Naive thymus-derived CD4-positive, alpha-beta T cell (primary cell): ENCODE measurements around the gene ABI1. TPM values are rescaled to one million over a fixed set of nuclear protein-coding genes. Genes with fewer than 3 reads are reported as not detected.
"Not testable (repeated sequence)": the region's sequence is repeated elsewhere in the genome, so short reads cannot be mapped to it uniquely, and the experiment has no call there.

Source experiments
- ATAC-seq: fragments of 150-1000 bp; cut with Tn5 transposase; 2 replicates; pipeline ENCODE4 v1.10.0; 2021; ENCODE audit warnings: mild to moderate bottlenecking, moderate library complexity
- CTCF ChIA-PET: fragments of 350-600 bp; sonication (Branson Sonifier 250); formaldehyde crosslinking; loops from one replicate; lab custom pipeline; 2021; ENCODE audit warnings: antibody characterized with exemption; lab: Charles Lee
- POLR2A ChIA-PET: fragments of 350-600 bp; sonication (Branson Sonifier 250); formaldehyde crosslinking; loops from one replicate; lab custom pipeline; 2021; ENCODE audit warnings: antibody characterized with exemption, inconsistent platforms; lab: Charles Lee
- DNase-seq, 9 donors: peaks; one replicate each; pipeline versions ENCODE4 v3.0.0 to v3.0.0-alpha.2; 2020 to 2022; ENCODE audit warnings: mixed read lengths in 1 of 9
- H3K27ac ChIP-seq: one replicate; pipeline ENCODE4 v1.7.0; 2013; ENCODE audit warnings: mild to moderate bottlenecking, low read depth, low read length, moderate library complexity
- H3K27me3 ChIP-seq, 2 donors: one replicate each; pipeline ENCODE4 v1.7.0; 2013; ENCODE audit warnings: low read length in 2 of 2, mild to moderate bottlenecking in 2 of 2, moderate library complexity in 2 of 2; ENCODE audit not compliant: control insufficient read depth in 2 of 2, insufficient read depth in 2 of 2
- H3K36me3 ChIP-seq, 3 experiments: 1 replicate in 2 of 3; 2 replicates in 1 of 3; pipeline ENCODE4 v1.7.0; 2013; ENCODE audit warnings: low read length in 3 of 3, mild to moderate bottlenecking in 3 of 3, moderate library complexity in 1 of 3; ENCODE audit not compliant: insufficient read depth in 3 of 3, control insufficient read depth in 2 of 3
- H3K4me1 ChIP-seq, 2 donors: one replicate each; pipeline ENCODE4 v1.7.0; 2013; ENCODE audit warnings: low read length in 2 of 2, mild to moderate bottlenecking in 2 of 2, moderate library complexity in 1 of 2; ENCODE audit not compliant: control insufficient read depth in 2 of 2, insufficient read depth in 2 of 2
- H3K4me3 ChIP-seq: 2 replicates; pipeline ENCODE4 v1.7.0; 2013; ENCODE audit warnings: mild to moderate bottlenecking, low read length
- H3K9me3 ChIP-seq, 3 experiments: 1 replicate in 2 of 3; 2 replicates in 1 of 3; pipeline ENCODE4 v1.7.0; 2013; ENCODE audit warnings: low read length in 3 of 3; ENCODE audit not compliant: control insufficient read depth in 2 of 3
- H3K27ac Mint-ChIP-seq, 9 donors: one replicate each; pipeline ENCODE4 v1.8.0; 2020 to 2022; ENCODE audit warnings: mixed read lengths in 9 of 9, mild to moderate bottlenecking in 8 of 9, moderate library complexity in 5 of 9, inconsistent platforms in 2 of 9
- H3K27me3 Mint-ChIP-seq, 5 donors: one replicate each; pipeline ENCODE4 v1.8.0; 2021 to 2022; ENCODE audit warnings: mixed read lengths in 5 of 5, mild to moderate bottlenecking in 1 of 5
- H3K36me3 Mint-ChIP-seq, 5 donors: one replicate each; pipeline ENCODE4 v1.8.0; 2020 to 2022; ENCODE audit warnings: mixed read lengths in 5 of 5, mild to moderate bottlenecking in 3 of 5, inconsistent platforms in 1 of 5
- H3K4me1 Mint-ChIP-seq, 7 donors: one replicate each; pipeline ENCODE4 v1.8.0; 2020 to 2022; ENCODE audit warnings: mixed read lengths in 7 of 7, mild to moderate bottlenecking in 3 of 7, inconsistent platforms in 1 of 7
- H3K4me3 Mint-ChIP-seq, 10 donors: one replicate each; pipeline ENCODE4 v1.8.0; 2020 to 2022; ENCODE audit warnings: mild to moderate bottlenecking in 10 of 10, mixed read lengths in 10 of 10, moderate library complexity in 6 of 10, inconsistent platforms in 2 of 10
- H3K9me3 Mint-ChIP-seq, 11 donors: one replicate each; pipeline ENCODE4 v1.8.0; 2020 to 2022; ENCODE audit warnings: mixed read lengths in 11 of 11, mild to moderate bottlenecking in 4 of 11, inconsistent platforms in 1 of 11, moderate library complexity in 1 of 11
- intact Hi-C, 2 donors: fragments of 100-400 bp; cut with micrococcal nuclease; formaldehyde crosslinking; loops; one replicate each; pipeline ENCODE4 v1.15.1; 2023
- polyA plus RNA-seq, 2 donors: library from polyadenylated mRNA; unstranded; fragments of 300-500 nt; fragmentation: Illumina TruSeq; gene quantifications; one replicate each; pipeline ENCODE4 v1.2.3, GENCODE V29; 2021
- total RNA-seq, 6 experiments: library from RNA in 5 of 6; stranded (reverse) in 5 of 6; gene quantifications; 1 replicate in 5 of 6; 2 replicates in 1 of 6; pipeline ENCODE4 v1.2.3 and lab custom pipeline; 2021 to 2026

ABI1 gene
- total RNA-seq = 10 to 100 TPM; 61.9 to 73.7 (median 65.4) TPM
- 10 to 100 TPM; 66.0 to 71.0 TPM for polyA plus RNA-seq
- 120 reads per million, percentile 87 among the genes with 10 or more reads in this experiment for total RNA-seq (lab: John Stamatoyannopoulos, UW)

DNA sequence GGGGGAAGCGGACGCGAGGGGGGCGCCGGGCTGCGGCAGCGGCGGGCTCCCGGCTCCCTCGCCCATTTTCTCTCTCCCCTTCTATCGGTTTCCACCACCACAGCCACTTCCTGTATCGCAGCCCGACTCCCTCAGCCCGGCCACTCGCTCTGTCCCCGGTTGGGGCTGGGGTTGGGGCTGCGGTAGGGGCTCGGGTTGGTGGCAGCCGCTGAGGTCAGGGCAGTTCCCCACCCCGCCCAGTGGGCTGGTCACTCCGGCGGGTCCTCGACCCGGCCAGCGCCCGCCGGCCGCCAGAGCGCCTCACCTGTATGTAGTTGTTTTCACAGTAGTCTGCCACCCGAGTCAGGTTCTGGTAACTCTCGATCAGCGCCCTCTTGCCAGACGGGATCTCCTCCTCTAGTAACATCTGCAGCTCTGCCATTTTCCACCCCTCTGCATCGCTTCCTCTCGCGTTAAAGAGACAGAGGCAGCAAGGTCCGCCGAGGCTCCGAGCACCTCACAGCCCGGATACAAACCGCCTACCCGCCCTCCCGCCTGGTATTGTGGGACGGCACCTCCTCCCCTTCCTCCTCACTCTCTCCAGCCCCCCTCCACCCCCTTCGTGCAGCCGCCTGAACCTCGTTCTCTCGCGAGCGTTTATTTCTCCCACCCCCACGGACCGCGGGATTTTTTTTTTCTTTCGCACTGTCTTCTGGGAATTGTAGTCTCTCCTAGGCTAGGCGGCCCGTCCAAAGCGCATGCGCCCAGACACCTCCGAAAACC is at the start of gene ABI1:
Gene ABI1 (minus strand): TSS at position 516 of the 762 bp plus-strand sequence. CDS start 95 bp downstream, at position 421.
- Histone ChIP-seq H3K36me3 (peaks cover 0 to 4% (median 0%) of the 10 kb centered on the region in 3 experiments), H3K27ac (peak within 1 kb of the TSS; percentile 96), H3K4me1 (peaks cover 18 to 22% of the 10 kb centered on the region in 2 donors), H3K4me3 (peak within 1 kb of the TSS; percentile 80), H3K9me3 (no peaks in the 10 kb centered on the region), H3K27me3 (no peaks in the 10 kb centered on the region)
- peak; percentile 94 to 100 (median 99) for DNase-seq
- intact Hi-C loops = loop anchor here (1.0 to 5.0 kb wide), 20 partner anchors 22 to 1843 kb away; partner anchors contain the start of genes ANKRD26 (in 2 of the 2), APBB1IP (in 2 of the 2), PDSS1 (in 2 of the 2) and RAB18 (in 2 of the 2)
- peaks cover 16 to 45% (median 32%) of the 10 kb centered on the region in 7 donors for H3K4me1 Mint-ChIP-seq
- H3K9me3 Mint-ChIP-seq = peaks cover 0 to 2% (median 0%) of the 10 kb centered on the region in 11 donors
- peak within 1 kb of the TSS; percentile 95 to 100 (median 97) for H3K27ac Mint-ChIP-seq
- ChIA-PET CTCF (interaction anchor here (1.4 to 3.7 kb wide), 4 partner anchors 10 to 135 kb away, joined by 5 to 15 read pairs (median 9); no protein-coding TSS in a partner anchor), POLR2A (interaction anchor here (0.6 to 0.7 kb wide), 2 partner anchors 85 to 294 kb away, joined by 4 to 6 read pairs; partner anchors contain the start of gene MASTL)
- H3K4me3 Mint-ChIP-seq = peak within 1 kb of the TSS; percentile 88 to 100 (median 97)
- peaks cover 0 to 5% (median 0%) of the 10 kb centered on the region in 5 donors for H3K36me3 Mint-ChIP-seq
- peak; percentile 94 for ATAC-seq
- peaks cover 0 to 26% (median 0%) of the 10 kb centered on the region in 5 donors for H3K27me3 Mint-ChIP-seq

DNA sequence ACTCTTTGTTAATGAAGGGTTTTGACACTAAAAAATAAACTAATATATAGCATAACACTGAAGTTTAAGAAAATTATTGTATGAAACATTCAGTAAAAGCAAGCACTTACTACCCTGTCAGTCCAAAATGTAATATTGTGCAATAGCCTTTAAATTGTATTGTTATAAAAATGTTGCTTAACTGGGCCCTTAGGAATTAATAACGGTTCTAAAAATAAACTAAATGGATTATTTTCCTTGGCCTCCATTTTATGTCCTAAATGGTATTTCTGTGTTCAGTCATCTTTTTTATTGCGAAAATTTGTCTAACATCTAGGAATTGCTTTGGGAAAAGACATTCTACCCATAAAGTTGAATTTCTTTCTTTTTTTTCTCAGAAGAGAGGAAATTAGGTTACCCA is 49.0 kb upstream of the ABI1 start:
- CTCF ChIA-PET = no interaction called here
- POLR2A ChIA-PET = no interaction called here
- no peak overlapping the region for H3K4me3 Mint-ChIP-seq

DNA sequence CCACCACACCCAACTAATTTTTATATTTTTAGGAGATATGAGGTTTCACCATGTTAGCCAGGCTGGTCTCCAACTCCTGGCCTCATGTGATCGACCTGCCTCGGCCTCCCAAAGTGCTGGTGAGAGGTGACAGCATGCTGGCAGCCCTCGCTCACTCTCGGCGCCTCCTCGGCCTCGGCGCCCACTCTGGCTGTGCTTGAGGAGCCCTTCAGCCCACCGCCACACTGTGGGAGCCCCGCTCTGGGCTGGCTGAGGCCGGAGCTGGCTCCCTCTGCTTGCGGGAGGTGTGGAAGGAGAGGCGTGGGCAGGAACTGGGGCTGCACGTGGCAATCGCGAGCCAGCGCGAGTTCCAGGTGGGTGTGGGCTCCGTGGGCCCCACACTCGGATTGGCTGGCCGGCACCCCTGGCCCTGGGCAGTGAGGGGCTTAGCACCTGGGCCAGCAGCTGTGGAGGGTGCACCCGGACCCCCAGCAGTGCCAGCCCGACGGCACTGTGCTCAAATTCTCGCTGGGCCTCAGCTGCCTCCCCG is 44.6 kb upstream of the ABI1 start:
- H3K9me3 Mint-ChIP-seq, DNase-seq, H3K4me1 ChIP-seq, ATAC-seq, H3K4me3 Mint-ChIP-seq, H3K27me3 ChIP-seq, H3K4me1 Mint-ChIP-seq, H3K36me3 Mint-ChIP-seq, H3K36me3 ChIP-seq, CTCF ChIA-PET, intact Hi-C loops, POLR2A ChIA-PET, H3K9me3 ChIP-seq, H3K27me3 Mint-ChIP-seq, H3K4me3 ChIP-seq, H3K27ac ChIP-seq, H3K27ac Mint-ChIP-seq: not testable (repeated sequence)

More for the DNA sequence above, 49.0 kb upstream of the ABI1 start:
- Mint-ChIP-seq H3K9me3 (peaks cover 0 to 3% (median 0%) of the 10 kb centered on the region in 11 donors), H3K27ac (no peak overlapping the region), H3K36me3 (no peaks in the 10 kb centered on the region), H3K27me3 (peaks cover 0 to 5% (median 0%) of the 10 kb centered on the region in 5 donors), H3K4me1 (no peaks in the 10 kb centered on the region)
- no peaks in the 10 kb centered on the region for H3K27me3 ChIP-seq
- DNase-seq (no peak), ATAC-seq (no peak)
- intact Hi-C loops = no loop called here
- H3K36me3 ChIP-seq = no peaks in the 10 kb centered on the region
- H3K9me3 ChIP-seq = no peaks in the 10 kb centered on the region
- no peaks in the 10 kb centered on the region for H3K4me1 ChIP-seq
- no peak overlapping the region for H3K4me3 ChIP-seq
- no peak overlapping the region for H3K27ac ChIP-seq

DNA sequence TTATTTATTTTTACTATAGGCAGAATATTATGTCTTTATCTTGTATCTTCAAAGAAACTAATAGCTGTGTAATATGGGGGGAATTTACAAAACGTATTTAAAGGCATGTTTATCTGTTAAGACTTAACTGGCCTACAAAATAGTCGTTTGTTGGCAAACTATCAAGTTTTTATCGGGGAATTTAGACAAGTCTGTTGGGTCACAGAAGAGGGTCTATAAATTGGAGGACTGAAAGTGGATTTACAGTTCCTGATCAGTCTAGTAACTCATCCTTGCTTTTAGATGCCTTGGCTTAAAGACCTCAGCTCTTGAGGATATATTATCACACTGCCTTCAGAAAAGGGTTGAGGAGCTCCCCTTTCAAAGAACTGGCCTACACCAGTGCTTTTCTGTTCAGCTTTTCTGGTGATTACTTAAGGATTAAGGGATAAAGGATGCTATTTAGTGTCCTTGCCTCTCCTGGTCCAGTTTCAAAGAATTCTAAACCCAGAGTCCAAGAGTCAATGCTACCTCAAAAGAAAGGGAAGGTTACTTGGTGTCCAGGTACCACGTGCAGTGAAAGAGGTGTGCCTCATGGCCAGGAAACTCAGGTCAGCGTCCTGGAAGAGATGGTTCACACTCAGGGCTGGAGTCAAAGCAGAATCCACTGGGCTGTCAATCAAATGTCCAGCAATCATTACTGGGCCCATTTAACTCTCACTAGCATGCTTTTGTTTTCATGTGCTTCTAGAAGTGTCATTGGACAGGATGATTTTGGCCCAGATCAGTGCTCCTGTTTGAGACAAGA is 42.9 kb upstream of the ABI1 start:
- Mint-ChIP-seq H3K4me1 (no peaks in the 10 kb centered on the region), H3K4me3 (no peak overlapping the region), H3K27ac (no peak overlapping the region), H3K36me3 (no peaks in the 10 kb centered on the region), H3K9me3 (peaks cover 0 to 3% (median 0%) of the 10 kb centered on the region in 11 donors), H3K27me3 (peaks cover 0 to 7% (median 2%) of the 10 kb centered on the region in 5 donors)
- Histone ChIP-seq H3K4me1 (no peaks in the 10 kb centered on the region), H3K36me3 (no peaks in the 10 kb centered on the region), H3K27ac (no peak overlapping the region), H3K27me3 (no peaks in the 10 kb centered on the region), H3K9me3 (no peaks in the 10 kb centered on the region), H3K4me3 (no peak overlapping the region)
- intact Hi-C loops = loop anchor here in 1 of 2 donors (5.0 kb wide), 1 partner anchor 409 kb away; no protein-coding TSS in a partner anchor
- ChIA-PET POLR2A (interaction anchor here (0.5 kb wide), 1 partner anchor 178 kb away, joined by 3 read pairs; no protein-coding TSS in a partner anchor), CTCF (interaction anchor here (0.5 kb wide), 1 partner anchor 125 kb away, joined by 3 read pairs; no protein-coding TSS in a partner anchor)
- no peak for DNase-seq
- no peak for ATAC-seq

DNA sequence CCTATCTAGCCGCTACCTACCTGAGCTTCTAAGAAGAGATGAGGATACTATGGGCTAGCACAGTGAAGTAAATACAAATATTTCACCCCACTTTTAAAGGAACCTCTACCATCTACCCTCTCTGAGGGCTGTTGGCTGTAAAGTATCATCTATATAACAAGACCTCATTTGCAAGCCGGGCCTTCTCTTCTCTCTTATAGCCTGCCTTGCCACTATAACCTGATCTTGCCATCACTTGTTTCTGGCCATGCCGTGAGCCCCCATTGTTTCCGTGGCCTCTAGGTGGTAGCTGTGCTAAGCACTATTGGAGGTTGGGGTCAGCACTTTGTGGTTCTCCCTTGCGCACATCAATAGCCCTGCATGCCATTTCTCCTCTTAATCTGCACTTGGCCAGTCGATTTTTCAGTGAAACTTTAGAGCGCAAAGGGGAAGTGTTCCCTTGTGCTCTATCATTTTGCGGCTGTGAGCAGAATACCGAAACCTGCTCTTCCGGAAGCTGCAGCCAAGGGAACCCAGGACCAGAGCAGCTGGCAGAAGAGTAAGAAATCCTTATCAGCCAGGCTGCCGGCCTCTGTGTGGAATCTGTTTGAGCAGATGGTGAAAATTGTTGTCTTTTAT is 31.7 kb upstream of the ABI1 start:
- H3K27me3 ChIP-seq, H3K27ac ChIP-seq, H3K4me1 ChIP-seq, H3K36me3 ChIP-seq, H3K4me3 Mint-ChIP-seq, H3K9me3 ChIP-seq, intact Hi-C loops, DNase-seq, CTCF ChIA-PET, H3K4me1 Mint-ChIP-seq, H3K4me3 ChIP-seq, H3K27ac Mint-ChIP-seq, POLR2A ChIA-PET, H3K36me3 Mint-ChIP-seq: not testable (repeated sequence)
- peak; percentile 31 for ATAC-seq
- peaks cover 6 to 16% (median 9%) of the 10 kb centered on the region in 5 donors for H3K27me3 Mint-ChIP-seq
- peaks cover 0 to 14% (median 7%) of the 10 kb centered on the region in 11 donors for H3K9me3 Mint-ChIP-seq

DNA sequence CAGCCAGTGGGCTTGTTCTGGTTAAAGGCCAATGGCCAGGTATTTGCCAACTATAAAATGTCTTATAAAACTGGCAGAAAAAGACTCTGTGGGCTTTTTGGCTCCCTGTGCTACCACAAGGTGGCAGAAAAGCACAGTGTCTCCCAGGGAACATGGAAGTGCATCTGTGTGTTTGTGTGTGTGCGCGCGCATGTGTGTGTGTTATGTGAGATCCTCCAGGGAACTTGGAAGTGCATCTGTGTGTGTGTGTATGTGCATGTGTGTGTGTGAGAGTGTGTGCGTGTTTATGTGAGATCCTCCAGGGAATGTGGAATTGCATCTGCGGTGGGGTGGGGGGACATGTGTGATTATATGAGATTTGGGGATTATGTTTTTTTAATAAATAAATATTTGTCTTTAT is 30.2 kb upstream of the ABI1 start:
- intact Hi-C loops = loop anchor here in 1 of 2 donors (1.0 kb wide), 2 partner anchors 209 to 469 kb away; partner anchors contain the start of gene ANKRD26
- Mint-ChIP-seq H3K27ac (peak overlapping the region in 1 of 9 donors; percentile 48), H3K36me3 (no peaks in the 10 kb centered on the region), H3K9me3 (peaks cover 0 to 14% (median 7%) of the 10 kb centered on the region in 11 donors), H3K27me3 (peaks cover 0 to 9% (median 7%) of the 10 kb centered on the region in 5 donors), H3K4me3 (no peak overlapping the region), H3K4me1 (no peaks in the 10 kb centered on the region)
- peak in 7 of 9 donors; percentile 10 to 45 (median 27) for DNase-seq
- no peaks in the 10 kb centered on the region for H3K36me3 ChIP-seq
- no peaks in the 10 kb centered on the region for H3K9me3 ChIP-seq
- POLR2A ChIA-PET = no interaction called here
- ATAC-seq = peak; percentile 51
- no peaks in the 10 kb centered on the region for H3K27me3 ChIP-seq
- no peak overlapping the region for H3K27ac ChIP-seq
- no peak overlapping the region for H3K4me3 ChIP-seq
- CTCF ChIA-PET = no interaction called here
- no peaks in the 10 kb centered on the region for H3K4me1 ChIP-seq
